Suprapubic skin (tissue), 4 donors: Measurements from ENCODE around the gene ZFAND3. TPM values are rescaled to one million over a fixed set of nuclear protein-coding genes. Genes with fewer than 3 reads are reported as not detected.

ENCODE experiments used
- DNase-seq, 2 donors: peaks; one replicate each; pipeline ENCODE4 v3.0.0-alpha.2; 2019; ENCODE audit warnings: low spot score in 2 of 2
- H3K27ac ChIP-seq: fragments of 200-600 bp; sonication (generic); one replicate; pipeline ENCODE4 v1.5.1; 2019
- H3K27me3 ChIP-seq: fragments of 200-600 bp; sonication (generic); one replicate; pipeline ENCODE4 v1.5.1; 2019
- H3K36me3 ChIP-seq: fragments of 200-600 bp; sonication (generic); one replicate; pipeline ENCODE4 v1.5.1; 2019
- H3K4me1 ChIP-seq: fragments of 200-600 bp; sonication (generic); one replicate; pipeline ENCODE4 v1.5.1; 2019
- H3K4me3 ChIP-seq: fragments of 200-600 bp; sonication (generic); one replicate; pipeline ENCODE4 v1.5.1; 2019; ENCODE audit warnings: mild to moderate bottlenecking
- H3K9me3 ChIP-seq: fragments of 200-600 bp; sonication (generic); one replicate; pipeline ENCODE4 v1.5.1; 2019
- CTCF ChIP-seq, 2 donors: fragments of 200-600 bp in 1 of 2; fragments of 450-650 bp in 1 of 2; sonication (generic) in 1 of 2; IDR thresholded peaks; one replicate each; pipeline ENCODE4 v1.5.1; 2016 to 2019; ENCODE audit warnings: antibody characterized with exemption in 2 of 2, mild to moderate bottlenecking in 1 of 2, moderate library complexity in 1 of 2
- EP300 ChIP-seq: sonication (generic); formaldehyde crosslinking; IDR thresholded peaks from one replicate; pipeline ENCODE4 v1.6.1; 2017; ENCODE audit warnings: antibody characterized with exemption
- POLR2A ChIP-seq, 2 donors: fragments of 450-650 bp; IDR thresholded peaks; one replicate each; pipeline ENCODE4 v1.6.1; 2017; ENCODE audit warnings: antibody characterized with exemption in 2 of 2, mild to moderate bottlenecking in 2 of 2, moderate library complexity in 2 of 2
- POLR2AphosphoS5 ChIP-seq, 3 donors: sonication (generic); formaldehyde crosslinking; IDR thresholded peaks; one replicate each; pipeline ENCODE4 v1.6.1; 2017; ENCODE audit warnings: antibody characterized with exemption in 3 of 3
- WGBS: methylation state at CpG from one replicate; pipeline ENCODE4 v1.1.5; 2018; 5-methylcytosine and 5-hydroxymethylcytosine counted together
- total RNA-seq, 4 donors: library from RNA; depleted of rRNA; stranded (reverse); fragments of >200 nt; gene quantifications; one replicate each; pipeline ENCODE4 v1.1.0, GENCODE V29; 2016

ZFAND3 gene
- total RNA-seq, 4 donors from 2014 or later = 31.1 to 41.0 (median 36.3) TPM

DNA sequence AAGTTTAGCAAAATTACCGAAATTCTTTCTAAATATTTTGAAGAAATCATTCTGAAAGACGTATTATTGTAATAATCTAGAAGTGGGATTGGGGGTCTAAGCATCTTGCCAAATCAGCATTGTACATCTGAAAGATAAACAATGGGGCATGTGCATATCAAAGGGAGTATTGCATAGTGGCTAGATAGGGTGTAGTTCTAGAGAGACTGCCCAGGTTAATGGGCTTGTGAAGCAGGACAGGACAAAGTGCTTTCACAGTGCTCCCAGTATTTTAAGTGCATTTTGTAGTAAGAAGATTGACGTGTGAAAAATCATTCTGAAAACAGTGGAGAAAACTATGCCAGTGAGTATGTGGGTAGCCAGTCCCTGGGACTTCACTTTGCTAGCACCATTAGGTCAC is 236.8 kb downstream of the ZFAND3 start:
- no peaks in the 10 kb centered on the region for H3K36me3 ChIP-seq
- no peak overlapping the region for H3K27ac ChIP-seq
- H3K27me3 ChIP-seq = no peaks in the 10 kb centered on the region
- H3K9me3 ChIP-seq = no peaks in the 10 kb centered on the region
- no peak for DNase-seq
- H3K4me1 ChIP-seq = no peaks in the 10 kb centered on the region
- no peak overlapping the region for H3K4me3 ChIP-seq
- no peak for TF ChIP-seq CTCF (IDR thresholded peaks at IDR 0.05)
- TF ChIP-seq EP300 = no peak
- no peak for TF ChIP-seq POLR2A (IDR thresholded peaks at IDR 0.05)
- TF ChIP-seq POLR2AphosphoS5 (IDR thresholded peaks at IDR 0.05) = no peak
- WGBS = 86% methylated on average over 3 of the region's 3 CpGs

DNA sequence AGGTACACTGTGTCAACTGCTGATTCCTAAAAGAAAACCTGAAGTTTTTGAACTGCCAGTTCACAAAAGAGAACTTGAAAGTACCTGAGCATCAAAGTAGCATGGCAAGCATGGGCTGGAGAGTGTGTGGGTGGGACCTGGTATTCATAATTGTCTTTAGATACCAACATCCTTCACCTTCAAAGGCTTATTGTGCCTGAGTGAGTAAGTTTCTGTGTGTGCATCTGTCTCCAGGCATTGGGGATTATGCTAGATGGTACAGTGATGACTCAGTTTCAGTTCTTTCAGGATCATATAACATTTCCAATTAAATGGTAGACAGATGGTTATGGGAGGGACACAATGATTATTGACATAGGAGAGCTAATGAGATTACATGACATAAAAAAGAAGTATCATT is 238.5 kb downstream of the ZFAND3 start:
- Histone ChIP-seq H3K4me1 (no peaks in the 10 kb centered on the region), H3K27me3 (no peaks in the 10 kb centered on the region), H3K36me3 (peaks cover 13% of the 10 kb centered on the region), H3K9me3 (no peaks in the 10 kb centered on the region), H3K27ac (no peak overlapping the region), H3K4me3 (no peak overlapping the region)
- DNase-seq = no peak
- TF ChIP-seq POLR2AphosphoS5 (IDR thresholded peaks at IDR 0.05) = no peak
- TF ChIP-seq EP300 = no peak
- TF ChIP-seq CTCF (IDR thresholded peaks at IDR 0.05) = no peak
- TF ChIP-seq POLR2A (IDR thresholded peaks at IDR 0.05) = no peak

DNA sequence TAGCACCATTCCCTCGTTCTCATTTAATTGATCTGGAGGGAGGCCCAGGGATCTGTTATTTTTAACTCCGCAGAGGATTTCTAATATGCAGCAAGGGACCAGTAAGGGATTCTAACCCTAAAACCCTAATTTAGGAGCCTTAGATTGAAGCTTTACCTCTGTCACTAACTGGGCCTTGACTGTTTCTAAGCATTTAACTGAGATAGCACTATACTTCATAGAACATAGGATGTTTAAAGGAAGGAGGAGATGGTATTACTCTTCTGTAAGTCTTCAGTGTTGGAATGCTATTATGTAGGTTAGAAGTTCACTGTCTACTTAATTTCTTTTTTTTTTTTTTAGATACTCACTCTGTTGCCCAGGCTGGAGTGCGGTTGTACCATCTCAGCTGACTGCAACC is 242.5 kb downstream of the ZFAND3 start:
- no peaks in the 10 kb centered on the region for H3K4me1 ChIP-seq
- 85% methylated on average over 3 of the region's 3 CpGs for WGBS
- TF ChIP-seq POLR2AphosphoS5 (IDR thresholded peaks at IDR 0.05) (no peak), EP300 (no peak), POLR2A (IDR thresholded peaks at IDR 0.05) (no peak), CTCF (IDR thresholded peaks at IDR 0.05) (no peak)

GRCh38 chr6:38063973-38064372 is 244.4 kb downstream of the ZFAND3 start:
- DNase-seq = no peak
- 94% methylated on average over 3 of the region's 3 CpGs for WGBS
- TF ChIP-seq EP300 (no peak), POLR2A (IDR thresholded peaks at IDR 0.05) (no peak), CTCF (IDR thresholded peaks at IDR 0.05) (no peak), POLR2AphosphoS5 (IDR thresholded peaks at IDR 0.05) (no peak)
- no peak overlapping the region for H3K4me3 ChIP-seq
- peaks cover 10% of the 10 kb centered on the region for H3K4me1 ChIP-seq
- peaks cover 20% of the 10 kb centered on the region for H3K36me3 ChIP-seq
- H3K27me3 ChIP-seq = no peaks in the 10 kb centered on the region
- H3K27ac ChIP-seq = no peak overlapping the region
- H3K9me3 ChIP-seq = no peaks in the 10 kb centered on the region

More for the DNA sequence above, 242.5 kb downstream of the ZFAND3 start:
- H3K4me3 ChIP-seq = no peak overlapping the region
- peaks cover 20% of the 10 kb centered on the region for H3K36me3 ChIP-seq
- no peak overlapping the region for H3K27ac ChIP-seq
- no peaks in the 10 kb centered on the region for H3K9me3 ChIP-seq
- DNase-seq = no peak
- no peaks in the 10 kb centered on the region for H3K27me3 ChIP-seq

DNA sequence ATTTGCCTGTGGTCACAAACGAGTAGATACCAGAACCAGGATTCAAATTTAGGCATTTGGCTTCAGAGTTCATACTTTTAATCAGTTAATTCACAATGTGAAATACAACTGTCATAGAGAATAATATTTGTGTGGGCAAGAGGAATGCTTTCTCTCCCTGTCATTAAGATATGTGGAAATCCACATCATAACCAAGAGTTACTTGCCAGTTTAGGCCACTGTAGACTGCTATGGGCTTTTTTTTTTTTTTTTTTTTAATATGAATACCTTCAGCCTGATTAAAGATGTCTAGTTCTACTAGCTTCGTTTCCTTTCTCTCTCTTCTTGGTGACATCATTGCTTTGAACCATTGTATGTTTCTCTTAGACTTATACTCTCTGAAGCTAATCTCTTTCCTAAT is 244.9 kb downstream of the ZFAND3 start:
- H3K4me3 ChIP-seq = no peak overlapping the region
- no peak for DNase-seq
- peaks cover 20% of the 10 kb centered on the region for H3K36me3 ChIP-seq
- peaks cover 10% of the 10 kb centered on the region for H3K4me1 ChIP-seq
- no peak for TF ChIP-seq POLR2A (IDR thresholded peaks at IDR 0.05)
- TF ChIP-seq CTCF (IDR thresholded peaks at IDR 0.05) = no peak
- TF ChIP-seq POLR2AphosphoS5 (IDR thresholded peaks at IDR 0.05) = no peak
- TF ChIP-seq EP300 = no peak
- 83% methylated on average over 2 of the region's 2 CpGs for WGBS
- no peaks in the 10 kb centered on the region for H3K9me3 ChIP-seq
- H3K27me3 ChIP-seq = no peaks in the 10 kb centered on the region
- H3K27ac ChIP-seq = no peak overlapping the region
